ENCODE results near the gene CCR7.

DNA sequence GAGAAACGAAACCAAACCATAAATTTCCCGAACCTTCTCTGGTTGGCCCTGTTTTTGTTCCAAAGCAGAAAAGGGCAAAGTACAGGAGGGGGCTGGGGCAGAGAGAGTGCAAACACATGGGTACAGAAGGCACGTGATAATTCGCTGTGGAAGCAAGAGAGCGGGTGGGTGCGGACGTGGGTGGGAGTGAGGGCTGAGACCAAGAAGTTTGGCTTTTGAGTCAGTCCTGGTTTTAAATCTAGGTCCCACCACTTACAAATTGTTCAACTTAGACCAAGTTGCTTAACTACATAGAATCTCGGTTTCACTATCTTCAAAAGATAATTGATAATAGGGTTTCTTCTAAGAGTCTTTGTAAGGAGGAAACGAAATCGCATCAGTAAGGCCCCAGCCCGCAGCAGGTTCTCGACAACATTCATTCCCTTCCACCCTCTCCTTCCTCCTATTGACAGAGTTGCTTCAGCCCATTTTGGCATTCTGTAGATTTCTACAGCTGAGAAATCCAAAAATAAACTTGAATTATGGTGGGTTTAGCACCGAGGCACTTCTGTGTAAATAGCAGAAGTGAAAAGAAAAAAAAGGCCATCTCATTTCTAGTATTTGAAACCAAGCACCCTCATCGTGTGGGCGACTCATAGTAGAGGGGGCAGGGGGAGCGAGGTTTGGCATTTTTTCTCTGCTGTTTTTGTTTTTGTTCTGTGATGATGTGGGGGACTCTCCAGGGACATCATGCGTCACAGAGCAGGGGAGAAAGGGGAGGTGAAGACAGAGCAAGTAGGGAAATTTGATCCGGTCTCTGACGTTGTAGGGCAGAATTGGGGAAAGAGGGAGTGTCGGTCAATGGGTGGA is 33.6 kb upstream of the CCR7 start:
- TF ChIP-seq, protein P1, sequence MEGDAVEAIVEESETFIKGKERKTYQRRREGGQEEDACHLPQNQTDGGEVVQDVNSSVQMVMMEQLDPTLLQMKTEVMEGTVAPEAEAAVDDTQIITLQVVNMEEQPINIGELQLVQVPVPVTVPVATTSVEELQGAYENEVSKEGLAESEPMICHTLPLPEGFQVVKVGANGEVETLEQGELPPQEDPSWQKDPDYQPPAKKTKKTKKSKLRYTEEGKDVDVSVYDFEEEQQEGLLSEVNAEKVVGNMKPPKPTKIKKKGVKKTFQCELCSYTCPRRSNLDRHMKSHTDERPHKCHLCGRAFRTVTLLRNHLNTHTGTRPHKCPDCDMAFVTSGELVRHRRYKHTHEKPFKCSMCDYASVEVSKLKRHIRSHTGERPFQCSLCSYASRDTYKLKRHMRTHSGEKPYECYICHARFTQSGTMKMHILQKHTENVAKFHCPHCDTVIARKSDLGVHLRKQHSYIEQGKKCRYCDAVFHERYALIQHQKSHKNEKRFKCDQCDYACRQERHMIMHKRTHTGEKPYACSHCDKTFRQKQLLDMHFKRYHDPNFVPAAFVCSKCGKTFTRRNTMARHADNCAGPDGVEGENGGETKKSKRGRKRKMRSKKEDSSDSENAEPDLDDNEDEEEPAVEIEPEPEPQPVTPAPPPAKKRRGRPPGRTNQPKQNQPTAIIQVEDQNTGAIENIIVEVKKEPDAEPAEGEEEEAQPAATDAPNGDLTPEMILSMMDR (conservative IDR thresholded peaks at IDR 0.05 in 1 of 2, IDR thresholded peaks at IDR 0.05 in 1 of 2; ENCODE audit: extremely low read depth in 1 of 2, insufficient read depth in 1 of 2, low read depth in 1 of 2, low read length in 2 of 2), result no peak
- no peak for TF ChIP-seq EZH2 (IDR thresholded peaks at IDR 0.05; ENCODE audit: borderline replicate concordance, low read length)
